GM23338 (cell line): Measurements from ENCODE around the gene MUL1.

Source experiments
- JUNB ChIP-seq: IDR thresholded peaks from one replicate; pipeline ENCODE4 v1.6.1; 2016; ENCODE audit warnings: antibody characterized with exemption; ENCODE audit not compliant: unreplicated experiment
- TF ChIP-seq, protein P1 (sequence below): IDR thresholded peaks from one replicate; pipeline ENCODE4 v1.6.1; 2018; ENCODE audit warnings: antibody characterized with exemption; ENCODE audit not compliant: unreplicated experiment

DNA sequence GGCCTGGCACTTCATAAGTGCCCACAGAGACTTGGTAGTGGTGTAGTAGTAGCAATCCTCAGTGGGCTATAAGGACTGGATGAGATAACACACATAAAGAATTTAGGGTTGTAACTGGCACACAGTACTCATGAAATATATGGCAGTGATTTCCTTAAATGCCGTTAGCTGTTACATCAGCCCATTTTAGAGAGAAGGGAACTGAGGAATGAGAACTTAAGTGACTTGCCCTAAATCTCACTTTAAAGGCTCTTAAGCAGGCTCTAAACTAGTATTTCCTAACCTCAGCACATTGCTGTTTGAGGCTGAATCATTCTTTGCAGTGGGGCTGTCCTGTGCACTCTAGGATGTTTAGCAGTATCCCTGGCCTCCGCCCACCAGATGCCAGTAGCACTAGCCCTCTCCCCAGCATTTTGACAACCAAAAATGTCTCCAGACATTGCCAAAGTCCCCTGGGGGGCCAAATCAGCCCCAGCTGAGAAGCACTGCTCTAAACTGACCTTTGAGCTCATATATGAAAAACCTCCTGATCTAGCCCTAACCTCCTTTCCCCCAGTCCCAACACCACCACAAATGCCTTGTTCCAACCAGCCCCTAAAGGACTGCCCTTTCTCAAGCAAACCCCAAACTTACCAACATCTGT, 33.5 kb downstream of the MUL1 start:
- no peak for TF ChIP-seq JUNB
- TF ChIP-seq, protein P1, sequence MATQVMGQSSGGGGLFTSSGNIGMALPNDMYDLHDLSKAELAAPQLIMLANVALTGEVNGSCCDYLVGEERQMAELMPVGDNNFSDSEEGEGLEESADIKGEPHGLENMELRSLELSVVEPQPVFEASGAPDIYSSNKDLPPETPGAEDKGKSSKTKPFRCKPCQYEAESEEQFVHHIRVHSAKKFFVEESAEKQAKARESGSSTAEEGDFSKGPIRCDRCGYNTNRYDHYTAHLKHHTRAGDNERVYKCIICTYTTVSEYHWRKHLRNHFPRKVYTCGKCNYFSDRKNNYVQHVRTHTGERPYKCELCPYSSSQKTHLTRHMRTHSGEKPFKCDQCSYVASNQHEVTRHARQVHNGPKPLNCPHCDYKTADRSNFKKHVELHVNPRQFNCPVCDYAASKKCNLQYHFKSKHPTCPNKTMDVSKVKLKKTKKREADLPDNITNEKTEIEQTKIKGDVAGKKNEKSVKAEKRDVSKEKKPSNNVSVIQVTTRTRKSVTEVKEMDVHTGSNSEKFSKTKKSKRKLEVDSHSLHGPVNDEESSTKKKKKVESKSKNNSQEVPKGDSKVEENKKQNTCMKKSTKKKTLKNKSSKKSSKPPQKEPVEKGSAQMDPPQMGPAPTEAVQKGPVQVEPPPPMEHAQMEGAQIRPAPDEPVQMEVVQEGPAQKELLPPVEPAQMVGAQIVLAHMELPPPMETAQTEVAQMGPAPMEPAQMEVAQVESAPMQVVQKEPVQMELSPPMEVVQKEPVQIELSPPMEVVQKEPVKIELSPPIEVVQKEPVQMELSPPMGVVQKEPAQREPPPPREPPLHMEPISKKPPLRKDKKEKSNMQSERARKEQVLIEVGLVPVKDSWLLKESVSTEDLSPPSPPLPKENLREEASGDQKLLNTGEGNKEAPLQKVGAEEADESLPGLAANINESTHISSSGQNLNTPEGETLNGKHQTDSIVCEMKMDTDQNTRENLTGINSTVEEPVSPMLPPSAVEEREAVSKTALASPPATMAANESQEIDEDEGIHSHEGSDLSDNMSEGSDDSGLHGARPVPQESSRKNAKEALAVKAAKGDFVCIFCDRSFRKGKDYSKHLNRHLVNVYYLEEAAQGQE, result no peak
